CD14-positive monocyte (primary cell): Measurements from ENCODE around the gene GUCY1A1. TPM values are rescaled to one million over a fixed set of nuclear protein-coding genes. Genes with fewer than 3 reads are reported as not detected.
A peak's percentile ranks its signal among the peaks of the same experiment; 100 is the strongest.

Source experiments
- DNase-seq, 3 donors: peaks; one replicate each; pipeline ENCODE4 v3.0.0-alpha.2; 2011 to 2022
- H2AFZ ChIP-seq: 2 replicates; pipeline ENCODE4 v1.6.0; 2012; ENCODE audit warnings: mild to moderate bottlenecking, low read depth, low read length, inconsistent platforms; ENCODE audit not compliant: insufficient read depth, poor library complexity, severe bottlenecking
- H3K27ac ChIP-seq, 2 donors: 1 replicate in 1 of 2; 2 replicates in 1 of 2; pipeline ENCODE4 v1.5.1; 2012 to 2013; ENCODE audit warnings: low read length in 2 of 2, control low read depth in 1 of 2, inconsistent platforms in 1 of 2, low read depth in 1 of 2, mild to moderate bottlenecking in 1 of 2
- H3K27me3 ChIP-seq, 2 donors: one replicate each; pipeline versions ENCODE4 v1.6.0 to v1.6.1; 2011 to 2013; ENCODE audit warnings: low read length in 2 of 2; ENCODE audit not compliant: control insufficient read depth in 2 of 2, insufficient read depth in 2 of 2
- H3K36me3 ChIP-seq, 2 donors: replicated peaks in 1 of 2; 1 replicate in 1 of 2; 2 replicates in 1 of 2; pipeline versions ENCODE4 v1.5.1 to v1.6.1; 2012 to 2013; ENCODE audit warnings: low read length in 2 of 2, control low read depth in 1 of 2, inconsistent platforms in 1 of 2, mild to moderate bottlenecking in 1 of 2; ENCODE audit not compliant: insufficient read depth in 2 of 2, control insufficient read depth in 1 of 2
- H3K4me1 ChIP-seq, 2 donors: 1 replicate in 1 of 2; 2 replicates in 1 of 2; pipeline versions ENCODE4 v1.5.1 to v1.6.1; 2012 to 2013; ENCODE audit warnings: low read length in 2 of 2, control low read depth in 1 of 2, inconsistent platforms in 1 of 2, mild to moderate bottlenecking in 1 of 2, moderate library complexity in 1 of 2; ENCODE audit not compliant: insufficient read depth in 2 of 2, control insufficient read depth in 1 of 2
- H3K4me2 ChIP-seq: replicated peaks from 2 replicates; pipeline ENCODE3; 2012; ENCODE audit warnings: low read length, moderate library complexity, mild to moderate bottlenecking; ENCODE audit not compliant: poor library complexity, severe bottlenecking; ENCODE audit errors: extremely low read depth
- H3K4me3 ChIP-seq, 3 experiments: fragments of 200-600 bp in 1 of 3; sonication (generic) in 1 of 3; replicated peaks in 1 of 3; 1 replicate in 2 of 3; 2 replicates in 1 of 3; pipeline ENCODE4 v1.5.1; 2011 to 2013; ENCODE audit warnings: low read length in 3 of 3, mild to moderate bottlenecking in 3 of 3, control low read depth in 2 of 3, low read depth in 2 of 3, inconsistent platforms in 1 of 3, moderate library complexity in 1 of 3
- H3K79me2 ChIP-seq: 2 replicates; pipeline ENCODE4 v1.6.0; 2012; ENCODE audit warnings: mild to moderate bottlenecking, control low read depth, inconsistent platforms, low read length, moderate library complexity; ENCODE audit not compliant: insufficient read depth
- H3K9ac ChIP-seq: 2 replicates; pipeline ENCODE4 v1.6.0; 2017; ENCODE audit warnings: low read length, mild to moderate bottlenecking; ENCODE audit not compliant: insufficient read depth, poor library complexity, severe bottlenecking
- H3K9me3 ChIP-seq, 2 donors: replicated peaks in 1 of 2; 1 replicate in 1 of 2; 2 replicates in 1 of 2; pipeline versions ENCODE4 v1.5.1 to v1.6.1; 2012 to 2013; ENCODE audit warnings: low read length in 2 of 2, control low read depth in 1 of 2; ENCODE audit not compliant: control insufficient read depth in 1 of 2, insufficient read depth in 1 of 2
- H4K20me1 ChIP-seq: 2 replicates; pipeline ENCODE4 v1.6.0; 2012; ENCODE audit warnings: mild to moderate bottlenecking, low read length, control low read depth, moderate library complexity; ENCODE audit not compliant: insufficient read depth
- H3K27ac Mint-ChIP-seq, 7 donors: one replicate each; pipeline ENCODE4 v1.8.0; 2020; ENCODE audit warnings: mild to moderate bottlenecking in 7 of 7, mixed read lengths in 7 of 7, moderate library complexity in 6 of 7, inconsistent platforms in 2 of 7
- H3K27me3 Mint-ChIP-seq, 3 donors: one replicate each; pipeline ENCODE4 v1.8.0; 2021 to 2022; ENCODE audit warnings: low read depth in 3 of 3, mild to moderate bottlenecking in 3 of 3, mixed read lengths in 3 of 3, moderate library complexity in 3 of 3, inconsistent platforms in 1 of 3
- H3K36me3 Mint-ChIP-seq, 2 donors: one replicate each; pipeline ENCODE4 v1.8.0; 2020; ENCODE audit warnings: mixed read lengths in 2 of 2, inconsistent platforms in 1 of 2, mild to moderate bottlenecking in 1 of 2
- H3K4me1 Mint-ChIP-seq: one replicate; pipeline ENCODE4 v1.8.0; 2020; ENCODE audit warnings: mild to moderate bottlenecking, mixed read lengths
- H3K4me3 Mint-ChIP-seq, 2 donors: one replicate each; pipeline ENCODE4 v1.8.0; 2020; ENCODE audit warnings: mild to moderate bottlenecking in 2 of 2, mixed read lengths in 2 of 2, moderate library complexity in 1 of 2
- H3K9me3 Mint-ChIP-seq, 7 donors: one replicate each; pipeline ENCODE4 v1.8.0; 2020 to 2022; ENCODE audit warnings: mixed read lengths in 7 of 7, mild to moderate bottlenecking in 6 of 7, moderate library complexity in 6 of 7, inconsistent platforms in 2 of 7
- CTCF ChIP-seq: fragments of 200-600 bp; IDR thresholded peaks from one replicate; pipeline ENCODE4 v1.8.0; 2022; ENCODE audit warnings: antibody characterized with exemption, mild to moderate bottlenecking
- WGBS: methylation state at CpG from one replicate; pipeline ENCODE4 v1.1.5; 2013; ENCODE audit warnings: missing lambda C conversion rate; ENCODE audit not compliant: insufficient coverage; 5-methylcytosine and 5-hydroxymethylcytosine counted together
- intact Hi-C, 2 donors: fragments of 100-400 bp; cut with micrococcal nuclease; formaldehyde crosslinking; loops; one replicate each; pipeline versions ENCODE4 v1.15.0 to v1.15.1; 2023
- polyA plus RNA-seq, 3 donors: library from polyadenylated mRNA; depleted of rRNA in 1 of 3; unstranded in 2 of 3; stranded (reverse) in 1 of 3; fragments of 300-500 nt in 2 of 3; fragments of >200 nt in 1 of 3; fragmentation: Illumina TruSeq in 2 of 3; gene quantifications; 1 replicate in 2 of 3; 2 replicates in 1 of 3; pipeline ENCODE4 v1.2.3, GENCODE V29; 2012 to 2021

The GUCY1A1 gene
- polyA plus RNA-seq, 3 donors = 0.88 to 1.2 (median 0.95) TPM

GRCh38 chr4:155667222-155667567, 547 bp downstream of the GUCY1A1 start:
- peaks cover 0 to 22% of the 10 kb centered on the region in 2 donors for H3K27me3 ChIP-seq
- no peak overlapping the region for H3K27ac Mint-ChIP-seq
- H3K4me3 Mint-ChIP-seq = peak overlapping the region; percentile 100
- no peaks in the 10 kb centered on the region for H3K9me3 ChIP-seq
- no peaks in the 10 kb centered on the region for H3K79me2 ChIP-seq
- H3K4me2 ChIP-seq = peak overlapping the region; percentile 95
- TF ChIP-seq CTCF = no peak
- peak overlapping the region in 1 of 2 donors; percentile 42 for H3K27ac ChIP-seq
- H4K20me1 ChIP-seq = no peaks in the 10 kb centered on the region
- under 1% methylated on average over 26 of the region's 27 CpGs for WGBS
- H3K36me3 Mint-ChIP-seq = no peaks in the 10 kb centered on the region
- H3K9me3 Mint-ChIP-seq = peaks cover 0 to 2% (median 0%) of the 10 kb centered on the region in 7 donors
- peak; percentile 9 to 32 (median 19) for DNase-seq
- H3K4me1 Mint-ChIP-seq = peaks cover 24% of the 10 kb centered on the region
- peaks cover 12 to 16% of the 10 kb centered on the region in 2 donors for H3K4me1 ChIP-seq
- no peaks in the 10 kb centered on the region for H3K36me3 ChIP-seq
- H2AFZ ChIP-seq = peak overlapping the region; percentile 93
- peaks cover 6 to 27% (median 15%) of the 10 kb centered on the region in 3 donors for H3K27me3 Mint-ChIP-seq
- H3K9ac ChIP-seq = peak overlapping the region; percentile 44
- H3K4me3 ChIP-seq = peak overlapping the region; percentile 63 to 83 (median 80)
- intact Hi-C loops = no loop called here

- WGBS = under 1% methylated on average over 66 of the region's 71 CpGs
- intact Hi-C loops = no loop called here
- H3K27ac Mint-ChIP-seq = peak overlapping the region in 1 of 7 donors; percentile 22
- H3K9ac ChIP-seq = peak overlapping the region; percentile 44
- H2AFZ ChIP-seq = peak overlapping the region; percentile 93
- peak; percentile 15 to 20 (median 20) for DNase-seq
- H3K4me2 ChIP-seq = peak overlapping the region; percentile 95
- H3K36me3 ChIP-seq = no peaks in the 10 kb centered on the region
- no peak overlapping the region for H3K27ac ChIP-seq
- peaks cover 0 to 22% of the 10 kb centered on the region in 2 donors for H3K27me3 ChIP-seq
- no peaks in the 10 kb centered on the region for H3K36me3 Mint-ChIP-seq
- no peaks in the 10 kb centered on the region for H3K9me3 ChIP-seq
- H3K9me3 Mint-ChIP-seq = peaks cover 0 to 1% (median 0%) of the 10 kb centered on the region in 7 donors
- H3K4me3 ChIP-seq = peak overlapping the region; percentile 63 to 83 (median 80)
- peaks cover 12 to 16% of the 10 kb centered on the region in 2 donors for H3K4me1 ChIP-seq
- H3K4me3 Mint-ChIP-seq = peak overlapping the region; percentile 100
- no peak for TF ChIP-seq CTCF
- H3K4me1 Mint-ChIP-seq = peaks cover 24% of the 10 kb centered on the region
- H3K79me2 ChIP-seq = no peaks in the 10 kb centered on the region
- peaks cover 6 to 27% (median 15%) of the 10 kb centered on the region in 3 donors for H3K27me3 Mint-ChIP-seq
- H4K20me1 ChIP-seq = no peaks in the 10 kb centered on the region
Observed at GRCh38 chr4:155667568-155668511, 1.2 kb downstream of the GUCY1A1 start.
